HEK293 (cell line): ENCODE measurements around the gene LMAN2L.

Experiments used
- CTCF ChIA-PET: fragments of 350-600 bp; formaldehyde crosslinking; extraction: SDS; loops from one replicate; lab custom pipeline; 2021; ENCODE audit warnings: antibody characterized with exemption; lab: Yijun Ruan, JAX
- POLR2A ChIA-PET: fragments of 300-600 bp; formaldehyde crosslinking; extraction: SDS; loops from one replicate; lab custom pipeline; 2020; ENCODE audit warnings: antibody characterized with exemption, inconsistent platforms; lab: Yijun Ruan, JAX
- H3K27ac ChIP-seq: fragments of 200-500 bp; sonication (Bioruptor generic); 2 replicates; pipeline ENCODE4 v1.5.1; 2014; ENCODE audit warnings: low read depth, low read length, control low read depth, inconsistent platforms; ENCODE audit errors: extremely low read depth
- H3K36me3 ChIP-seq, 2 experiments: fragments of 200-500 bp in 1 of 2; sonication (Bioruptor generic) in 1 of 2; 1 replicate in 1 of 2; 2 replicates in 1 of 2; pipeline ENCODE4 v1.5.1; 2014 to 2017; ENCODE audit warnings: inconsistent platforms in 2 of 2, low read length in 2 of 2; ENCODE audit not compliant: control insufficient read depth in 2 of 2, insufficient read depth in 1 of 2
- H3K4me1 ChIP-seq: fragments of 200-500 bp; sonication (Bioruptor generic); 2 replicates; pipeline ENCODE4 v1.5.1; 2014; ENCODE audit warnings: mild to moderate bottlenecking, low read length, inconsistent platforms; ENCODE audit not compliant: control insufficient read depth, insufficient read depth
- H3K4me3 ChIP-seq: 2 replicates; pipeline ENCODE4 v1.5.1; 2011; ENCODE audit warnings: low read depth, mild to moderate bottlenecking, control low read depth, low read length, moderate library complexity
- H3K9me3 ChIP-seq: fragments of 200-500 bp; sonication (Bioruptor generic); 2 replicates; pipeline ENCODE4 v1.5.1; 2014; ENCODE audit warnings: low read depth, low read length, inconsistent platforms; ENCODE audit not compliant: control insufficient read depth, insufficient read depth
- MYNN ChIP-seq: fragments of 450-650 bp; formaldehyde crosslinking; IDR thresholded peaks from 2 replicates; pipeline ENCODE4 v1.5.1; 2016; ENCODE audit warnings: missing biosample characterization, missing genetic modification characterization, borderline replicate concordance
- PRDM1 ChIP-seq: fragments of 450-650 bp; formaldehyde crosslinking; IDR thresholded peaks from 2 replicates; pipeline ENCODE4; 2016; ENCODE audit warnings: missing biosample characterization, missing genetic modification characterization
- SETDB1 ChIP-seq: IDR thresholded peaks from one replicate; pipeline ENCODE4 v1.6.1; 2017; ENCODE audit warnings: mild to moderate bottlenecking, low read length, moderate library complexity, mixed read lengths; ENCODE audit not compliant: insufficient read length
- YY1 ChIP-seq: fragments of 450-650 bp; formaldehyde crosslinking; IDR thresholded peaks from 2 replicates; pipeline ENCODE4 v1.5.1; 2018; ENCODE audit warnings: missing biosample characterization, missing genetic modification characterization
- ZBTB7A ChIP-seq: fragments of 450-650 bp; formaldehyde crosslinking; IDR thresholded peaks from 2 replicates; pipeline ENCODE4 v1.5.1; 2016; ENCODE audit warnings: low read depth, missing biosample characterization, missing genetic modification characterization
- ZBTB8A ChIP-seq: fragments of 450-650 bp; formaldehyde crosslinking; IDR thresholded peaks from 2 replicates; pipeline ENCODE4 v1.5.1; 2016; ENCODE audit warnings: missing biosample characterization, missing genetic modification characterization
- ZNF133 ChIP-seq: fragments of 450-650 bp; formaldehyde crosslinking; IDR thresholded peaks from 2 replicates; pipeline ENCODE4 v1.5.1; 2016; ENCODE audit warnings: missing biosample characterization, missing genetic modification characterization
- ZNF184 ChIP-seq: fragments of 450-650 bp; IDR thresholded peaks from 2 replicates; pipeline ENCODE4 v1.5.1; 2018; ENCODE audit warnings: missing biosample characterization, mild to moderate bottlenecking, missing genetic modification characterization
- ZNF214 ChIP-seq: fragments of 450-650 bp; formaldehyde crosslinking; IDR thresholded peaks from 2 replicates; pipeline ENCODE4 v1.5.1; 2017; ENCODE audit warnings: missing biosample characterization, mild to moderate bottlenecking, missing genetic modification characterization, borderline replicate concordance
- ZNF223 ChIP-seq: fragments of 450-650 bp; formaldehyde crosslinking; IDR thresholded peaks from 2 replicates; pipeline ENCODE4 v1.5.1; 2016; ENCODE audit warnings: missing biosample characterization, missing genetic modification characterization
- ZNF23 ChIP-seq: fragments of 450-650 bp; formaldehyde crosslinking; IDR thresholded peaks from 2 replicates; pipeline ENCODE4 v1.5.1; 2016; ENCODE audit warnings: missing biosample characterization, missing genetic modification characterization, borderline replicate concordance
- ZNF366 ChIP-seq: fragments of 450-650 bp; formaldehyde crosslinking; conservative IDR thresholded peaks from 2 replicates; pipeline ENCODE4 v1.5.1; 2016; ENCODE audit warnings: missing biosample characterization, missing genetic modification characterization
- ZNF404 ChIP-seq: fragments of 450-650 bp; formaldehyde crosslinking; IDR thresholded peaks from 2 replicates; pipeline ENCODE4 v1.5.1; 2017; ENCODE audit warnings: missing biosample characterization, missing genetic modification characterization
- ZNF433 ChIP-seq: fragments of 450-650 bp; formaldehyde crosslinking; IDR thresholded peaks from 2 replicates; pipeline ENCODE4 v1.5.1; 2016; ENCODE audit warnings: missing biosample characterization, missing genetic modification characterization, low read depth
- ZNF521 ChIP-seq: fragments of 450-650 bp; formaldehyde crosslinking; IDR thresholded peaks from 2 replicates; pipeline ENCODE4 v1.5.1; 2017; ENCODE audit warnings: missing biosample characterization, mild to moderate bottlenecking, missing genetic modification characterization
- ZNF555 ChIP-seq: fragments of 450-650 bp; formaldehyde crosslinking; conservative IDR thresholded peaks from 2 replicates; pipeline ENCODE4 v1.5.1; 2017; ENCODE audit warnings: missing biosample characterization, mild to moderate bottlenecking, missing genetic modification characterization, inconsistent platforms
- ZNF571 ChIP-seq: fragments of 450-650 bp; formaldehyde crosslinking; IDR thresholded peaks from 2 replicates; pipeline ENCODE4 v1.5.0; 2017; ENCODE audit warnings: missing biosample characterization, missing genetic modification characterization
- TF ChIP-seq, protein P1 (sequence below): fragments of 450-650 bp; formaldehyde crosslinking; conservative IDR thresholded peaks from 2 replicates; pipeline ENCODE4 v1.5.1; 2016; ENCODE audit warnings: low read depth, missing biosample characterization, missing genetic modification characterization
- TF ChIP-seq, protein P2 (sequence below): fragments of 450-650 bp; formaldehyde crosslinking; IDR thresholded peaks from 2 replicates; pipeline ENCODE4; 2016; ENCODE audit warnings: missing biosample characterization, missing genetic modification characterization
- TF ChIP-seq, protein P3 (sequence below): fragments of 450-650 bp; formaldehyde crosslinking; IDR thresholded peaks from 2 replicates; pipeline ENCODE4 v1.5.1; 2016; ENCODE audit warnings: missing biosample characterization, missing genetic modification characterization
- TF ChIP-seq, protein P4 (sequence below): fragments of 450-650 bp; formaldehyde crosslinking; IDR thresholded peaks from 2 replicates; pipeline ENCODE4 v1.5.1; 2016; ENCODE audit warnings: missing biosample characterization, missing genetic modification characterization
- TF ChIP-seq, protein P5 (sequence below): fragments of 450-650 bp; formaldehyde crosslinking; IDR thresholded peaks from 2 replicates; pipeline ENCODE4 v1.5.1; 2017; ENCODE audit warnings: missing biosample characterization, missing genetic modification characterization
- TF ChIP-seq, protein P6 (sequence below): fragments of 450-650 bp; formaldehyde crosslinking; IDR thresholded peaks from 2 replicates; pipeline ENCODE4 v1.5.1; 2016; ENCODE audit warnings: missing biosample characterization, missing genetic modification characterization

Gene LMAN2L, protein sequence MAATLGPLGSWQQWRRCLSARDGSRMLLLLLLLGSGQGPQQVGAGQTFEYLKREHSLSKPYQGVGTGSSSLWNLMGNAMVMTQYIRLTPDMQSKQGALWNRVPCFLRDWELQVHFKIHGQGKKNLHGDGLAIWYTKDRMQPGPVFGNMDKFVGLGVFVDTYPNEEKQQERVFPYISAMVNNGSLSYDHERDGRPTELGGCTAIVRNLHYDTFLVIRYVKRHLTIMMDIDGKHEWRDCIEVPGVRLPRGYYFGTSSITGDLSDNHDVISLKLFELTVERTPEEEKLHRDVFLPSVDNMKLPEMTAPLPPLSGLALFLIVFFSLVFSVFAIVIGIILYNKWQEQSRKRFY

DNA sequence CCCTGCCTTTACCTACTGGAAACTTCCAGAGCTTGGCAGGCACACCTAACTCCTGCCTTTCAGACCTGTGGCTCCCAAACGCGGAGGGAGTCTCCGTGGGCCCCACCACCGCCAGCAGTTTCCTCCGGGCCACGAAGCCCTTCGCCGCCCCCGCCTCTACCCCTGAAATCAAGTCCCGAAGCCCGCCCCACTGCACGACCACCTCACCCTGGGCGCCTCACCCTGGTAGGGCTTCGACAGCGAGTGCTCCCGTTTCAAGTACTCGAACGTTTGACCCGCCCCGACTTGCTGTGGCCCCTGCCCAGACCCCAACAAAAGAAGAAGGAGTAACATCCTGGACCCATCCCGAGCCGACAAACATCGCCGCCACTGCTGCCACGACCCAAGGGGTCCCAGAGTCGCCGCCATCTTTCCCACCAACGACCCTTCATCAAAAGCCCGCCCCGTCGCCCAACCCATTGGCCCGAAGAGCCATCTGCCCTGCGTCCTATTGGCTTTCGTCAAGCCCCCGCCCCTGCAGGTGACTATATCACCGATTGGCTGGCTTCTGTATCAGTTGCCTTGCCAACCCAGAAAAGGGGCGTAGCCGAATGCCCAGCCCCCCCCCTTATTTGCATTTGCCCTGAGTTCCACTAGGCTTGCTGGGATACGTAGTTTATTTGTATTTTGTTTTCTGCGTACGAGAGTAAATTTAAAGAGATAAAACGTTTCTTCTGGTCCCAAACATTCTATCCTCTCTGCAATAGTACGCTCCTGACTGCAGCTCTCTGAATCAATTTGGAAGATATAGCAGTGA is at the start of gene LMAN2L:
Gene LMAN2L (minus strand): TSS at position 432 of the 796 bp plus-strand sequence. CDS start 24 bp downstream, at position 408.
- 0 out of 2 replicates have a peak, but pooled peaks cover 2% of the 10 kb centered on the region for H3K4me1 ChIP-seq
- peak within 1 kb of the TSS; percentile 90 for H3K4me3 ChIP-seq
- peak within 1 kb of the TSS; percentile 48 for H3K27ac ChIP-seq
- POLR2A ChIA-PET: interaction anchor here (0.8 kb wide), 1 partner anchor 21 kb away, joined by 6 read pairs; the partner anchor contains the start of gene CNNM4
- CTCF ChIA-PET: interaction anchor here (0.5 to 0.7 kb wide), 3 partner anchors 15 to 100 kb away, joined by 3 to 4 read pairs (median 4); no protein-coding TSS in a partner anchor
- peaks cover 14 to 33% of the 10 kb centered on the region in 2 experiments for H3K36me3 ChIP-seq
- no peaks in the 10 kb centered on the region for H3K9me3 ChIP-seq
- TF ChIP-seq ZNF404 (no peak), ZNF571 (tag by site-specific recombination) (no peak), ZNF23 (no peak), ZBTB7A (tag by site-specific recombination) (peak; percentile 53; the same call in 1 of the 2 replicates), PRDM1 (tag by site-specific recombination) (no peak), ZNF555 (tag by site-specific recombination) (no peak), ZNF214 (no peak), ZBTB8A (no peak), ZNF223 (no peak), SETDB1 (no peak), ZNF133 (no peak), ZNF184 (tag by site-specific recombination) (no peak), MYNN (tag by site-specific recombination) (no peak), ZNF521 (no peak), YY1 (tag by site-specific recombination) (peak; percentile 66; the same call in 1 of the 2 replicates), ZNF433 (tag by site-specific recombination) (no peak), ZNF366 (tag by site-specific recombination) (no peak)
- TF ChIP-seq, protein P1, sequence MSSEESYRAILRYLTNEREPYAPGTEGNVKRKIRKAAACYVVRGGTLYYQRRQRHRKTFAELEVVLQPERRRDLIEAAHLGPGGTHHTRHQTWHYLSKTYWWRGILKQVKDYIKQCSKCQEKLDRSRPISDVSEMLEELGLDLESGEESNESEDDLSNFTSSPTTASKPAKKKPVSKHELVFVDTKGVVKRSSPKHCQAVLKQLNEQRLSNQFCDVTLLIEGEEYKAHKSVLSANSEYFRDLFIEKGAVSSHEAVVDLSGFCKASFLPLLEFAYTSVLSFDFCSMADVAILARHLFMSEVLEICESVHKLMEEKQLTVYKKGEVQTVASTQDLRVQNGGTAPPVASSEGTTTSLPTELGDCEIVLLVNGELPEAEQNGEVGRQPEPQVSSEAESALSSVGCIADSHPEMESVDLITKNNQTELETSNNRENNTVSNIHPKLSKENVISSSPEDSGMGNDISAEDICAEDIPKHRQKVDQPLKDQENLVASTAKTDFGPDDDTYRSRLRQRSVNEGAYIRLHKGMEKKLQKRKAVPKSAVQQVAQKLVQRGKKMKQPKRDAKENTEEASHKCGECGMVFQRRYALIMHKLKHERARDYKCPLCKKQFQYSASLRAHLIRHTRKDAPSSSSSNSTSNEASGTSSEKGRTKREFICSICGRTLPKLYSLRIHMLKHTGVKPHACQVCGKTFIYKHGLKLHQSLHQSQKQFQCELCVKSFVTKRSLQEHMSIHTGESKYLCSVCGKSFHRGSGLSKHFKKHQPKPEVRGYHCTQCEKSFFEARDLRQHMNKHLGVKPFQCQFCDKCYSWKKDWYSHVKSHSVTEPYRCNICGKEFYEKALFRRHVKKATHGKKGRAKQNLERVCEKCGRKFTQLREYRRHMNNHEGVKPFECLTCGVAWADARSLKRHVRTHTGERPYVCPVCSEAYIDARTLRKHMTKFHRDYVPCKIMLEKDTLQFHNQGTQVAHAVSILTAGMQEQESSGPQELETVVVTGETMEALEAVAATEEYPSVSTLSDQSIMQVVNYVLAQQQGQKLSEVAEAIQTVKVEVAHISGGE (tag by site-specific recombination): no peak
- TF ChIP-seq, protein P2, sequence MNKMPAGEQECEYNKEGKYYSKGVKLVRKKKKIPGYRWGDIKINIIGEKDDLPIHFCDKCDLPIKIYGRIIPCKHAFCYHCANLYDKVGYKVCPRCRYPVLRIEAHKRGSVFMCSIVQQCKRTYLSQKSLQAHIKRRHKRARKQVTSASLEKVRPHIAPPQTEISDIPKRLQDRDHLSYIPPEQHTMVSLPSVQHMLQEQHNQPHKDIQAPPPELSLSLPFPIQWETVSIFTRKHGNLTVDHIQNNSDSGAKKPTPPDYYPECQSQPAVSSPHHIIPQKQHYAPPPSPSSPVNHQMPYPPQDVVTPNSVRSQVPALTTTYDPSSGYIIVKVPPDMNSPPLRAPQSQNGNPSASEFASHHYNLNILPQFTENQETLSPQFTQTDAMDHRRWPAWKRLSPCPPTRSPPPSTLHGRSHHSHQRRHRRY (tag by site-specific recombination): no peak
- TF ChIP-seq, protein P3, sequence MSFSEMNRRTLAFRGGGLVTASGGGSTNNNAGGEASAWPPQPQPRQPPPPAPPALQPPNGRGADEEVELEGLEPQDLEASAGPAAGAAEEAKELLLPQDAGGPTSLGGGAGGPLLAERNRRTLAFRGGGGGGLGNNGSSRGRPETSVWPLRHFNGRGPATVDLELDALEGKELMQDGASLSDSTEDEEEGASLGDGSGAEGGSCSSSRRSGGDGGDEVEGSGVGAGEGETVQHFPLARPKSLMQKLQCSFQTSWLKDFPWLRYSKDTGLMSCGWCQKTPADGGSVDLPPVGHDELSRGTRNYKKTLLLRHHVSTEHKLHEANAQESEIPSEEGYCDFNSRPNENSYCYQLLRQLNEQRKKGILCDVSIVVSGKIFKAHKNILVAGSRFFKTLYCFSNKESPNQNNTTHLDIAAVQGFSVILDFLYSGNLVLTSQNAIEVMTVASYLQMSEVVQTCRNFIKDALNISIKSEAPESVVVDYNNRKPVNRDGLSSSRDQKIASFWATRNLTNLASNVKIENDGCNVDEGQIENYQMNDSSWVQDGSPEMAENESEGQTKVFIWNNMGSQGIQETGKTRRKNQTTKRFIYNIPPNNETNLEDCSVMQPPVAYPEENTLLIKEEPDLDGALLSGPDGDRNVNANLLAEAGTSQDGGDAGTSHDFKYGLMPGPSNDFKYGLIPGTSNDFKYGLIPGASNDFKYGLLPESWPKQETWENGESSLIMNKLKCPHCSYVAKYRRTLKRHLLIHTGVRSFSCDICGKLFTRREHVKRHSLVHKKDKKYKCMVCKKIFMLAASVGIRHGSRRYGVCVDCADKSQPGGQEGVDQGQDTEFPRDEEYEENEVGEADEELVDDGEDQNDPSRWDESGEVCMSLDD (tag by site-specific recombination): no peak
- TF ChIP-seq, protein P4, sequence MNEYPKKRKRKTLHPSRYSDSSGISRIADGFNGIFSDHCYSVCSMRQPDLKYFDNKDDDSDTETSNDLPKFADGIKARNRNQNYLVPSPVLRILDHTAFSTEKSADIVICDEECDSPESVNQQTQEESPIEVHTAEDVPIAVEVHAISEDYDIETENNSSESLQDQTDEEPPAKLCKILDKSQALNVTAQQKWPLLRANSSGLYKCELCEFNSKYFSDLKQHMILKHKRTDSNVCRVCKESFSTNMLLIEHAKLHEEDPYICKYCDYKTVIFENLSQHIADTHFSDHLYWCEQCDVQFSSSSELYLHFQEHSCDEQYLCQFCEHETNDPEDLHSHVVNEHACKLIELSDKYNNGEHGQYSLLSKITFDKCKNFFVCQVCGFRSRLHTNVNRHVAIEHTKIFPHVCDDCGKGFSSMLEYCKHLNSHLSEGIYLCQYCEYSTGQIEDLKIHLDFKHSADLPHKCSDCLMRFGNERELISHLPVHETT: no peak
- TF ChIP-seq, protein P5, sequence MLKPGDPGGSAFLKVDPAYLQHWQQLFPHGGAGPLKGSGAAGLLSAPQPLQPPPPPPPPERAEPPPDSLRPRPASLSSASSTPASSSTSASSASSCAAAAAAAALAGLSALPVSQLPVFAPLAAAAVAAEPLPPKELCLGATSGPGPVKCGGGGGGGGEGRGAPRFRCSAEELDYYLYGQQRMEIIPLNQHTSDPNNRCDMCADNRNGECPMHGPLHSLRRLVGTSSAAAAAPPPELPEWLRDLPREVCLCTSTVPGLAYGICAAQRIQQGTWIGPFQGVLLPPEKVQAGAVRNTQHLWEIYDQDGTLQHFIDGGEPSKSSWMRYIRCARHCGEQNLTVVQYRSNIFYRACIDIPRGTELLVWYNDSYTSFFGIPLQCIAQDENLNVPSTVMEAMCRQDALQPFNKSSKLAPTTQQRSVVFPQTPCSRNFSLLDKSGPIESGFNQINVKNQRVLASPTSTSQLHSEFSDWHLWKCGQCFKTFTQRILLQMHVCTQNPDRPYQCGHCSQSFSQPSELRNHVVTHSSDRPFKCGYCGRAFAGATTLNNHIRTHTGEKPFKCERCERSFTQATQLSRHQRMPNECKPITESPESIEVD (tag by site-specific recombination): no peak
- TF ChIP-seq, protein P6, sequence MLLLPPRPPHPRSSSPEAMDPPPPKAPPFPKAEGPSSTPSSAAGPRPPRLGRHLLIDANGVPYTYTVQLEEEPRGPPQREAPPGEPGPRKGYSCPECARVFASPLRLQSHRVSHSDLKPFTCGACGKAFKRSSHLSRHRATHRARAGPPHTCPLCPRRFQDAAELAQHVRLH (tag by site-specific recombination): no peak
